GM12892 (cell line): ENCODE results near the gene CNTNAP2.

Source experiments
- POLR2A ChIP-seq: IDR thresholded peaks from 2 replicates; pipeline ENCODE4 v1.6.1; 2011; ENCODE audit warnings: low read depth, low read length, control low read depth
- POLR2AphosphoS5 ChIP-seq: IDR thresholded peaks from 2 replicates; pipeline ENCODE4 v1.6.1; 2011; ENCODE audit warnings: low read depth, low read length, control low read depth
- TAF1 ChIP-seq: IDR thresholded peaks from 2 replicates; pipeline ENCODE4 v1.6.1; 2011; ENCODE audit warnings: low read depth, mild to moderate bottlenecking, control low read depth, low read length, borderline replicate concordance

- TF ChIP-seq POLR2A = no peak
- no peak for TF ChIP-seq POLR2AphosphoS5
- no peak for TF ChIP-seq TAF1
Observed at GRCh38 chr7:147498081-147498480, 1381.5 kb downstream of the CNTNAP2 start.
